Activated naive CD8-positive, alpha-beta T cell (primary cell): Measurements from ENCODE around the gene DCP1B.

Experiments
- H3K27ac Mint-ChIP-seq: one replicate; pipeline ENCODE4 v1.8.0; 2021; ENCODE audit warnings: mixed read lengths
- H3K27me3 Mint-ChIP-seq: one replicate; pipeline ENCODE4 v1.8.0; 2021; ENCODE audit warnings: mixed read lengths
- H3K36me3 Mint-ChIP-seq: one replicate; pipeline ENCODE4 v1.8.0; 2021; ENCODE audit warnings: mixed read lengths
- H3K4me1 Mint-ChIP-seq: one replicate; pipeline ENCODE4 v1.8.0; 2021; ENCODE audit warnings: low read depth, mixed read lengths
- H3K4me3 Mint-ChIP-seq: one replicate; pipeline ENCODE4 v1.8.0; 2021; ENCODE audit warnings: mild to moderate bottlenecking, mixed read lengths
- H3K9me3 Mint-ChIP-seq: one replicate; pipeline ENCODE4 v1.8.0; 2021; ENCODE audit warnings: low read depth, mixed read lengths

Gene DCP1B

DNA sequence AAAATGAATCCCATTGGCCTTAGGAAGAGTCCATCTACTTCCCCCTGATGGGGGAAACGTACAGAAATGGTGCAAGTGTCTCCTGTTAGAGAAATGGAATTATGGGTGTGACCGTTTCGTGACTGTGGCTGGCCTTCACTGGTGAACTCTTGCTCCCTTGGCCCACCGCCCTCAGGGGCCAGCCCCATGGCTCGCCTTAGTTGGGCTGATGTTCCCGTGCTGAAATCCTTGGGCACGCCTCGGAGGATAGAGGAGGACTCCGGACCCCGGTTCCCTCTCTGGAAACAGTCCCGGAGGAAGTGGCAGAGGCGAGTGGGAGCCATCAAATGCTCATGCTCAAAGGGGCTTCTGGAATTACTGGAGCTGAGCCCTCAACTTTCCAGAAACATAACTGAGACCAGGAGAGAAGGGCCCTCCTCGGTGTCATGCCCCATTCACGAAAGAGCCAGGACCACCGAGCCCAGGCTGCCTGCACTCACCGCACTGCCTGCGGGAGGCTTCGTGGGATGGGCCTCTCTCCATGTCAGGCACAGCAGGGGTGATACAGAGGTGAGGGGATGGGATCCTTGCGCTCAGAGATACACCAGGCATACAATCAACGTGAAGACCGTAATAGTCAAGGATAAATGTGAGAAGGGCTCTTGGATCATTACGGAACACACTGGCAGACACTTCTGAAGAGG, 75.7 kb downstream of the DCP1B start:
- H3K4me3 Mint-ChIP-seq: no peak overlapping the region
- H3K9me3 Mint-ChIP-seq: no peaks in the 10 kb centered on the region
- no peaks in the 10 kb centered on the region for H3K27me3 Mint-ChIP-seq
- H3K27ac Mint-ChIP-seq: no peak overlapping the region
- peaks cover 22% of the 10 kb centered on the region for H3K4me1 Mint-ChIP-seq
- no peaks in the 10 kb centered on the region for H3K36me3 Mint-ChIP-seq

DNA sequence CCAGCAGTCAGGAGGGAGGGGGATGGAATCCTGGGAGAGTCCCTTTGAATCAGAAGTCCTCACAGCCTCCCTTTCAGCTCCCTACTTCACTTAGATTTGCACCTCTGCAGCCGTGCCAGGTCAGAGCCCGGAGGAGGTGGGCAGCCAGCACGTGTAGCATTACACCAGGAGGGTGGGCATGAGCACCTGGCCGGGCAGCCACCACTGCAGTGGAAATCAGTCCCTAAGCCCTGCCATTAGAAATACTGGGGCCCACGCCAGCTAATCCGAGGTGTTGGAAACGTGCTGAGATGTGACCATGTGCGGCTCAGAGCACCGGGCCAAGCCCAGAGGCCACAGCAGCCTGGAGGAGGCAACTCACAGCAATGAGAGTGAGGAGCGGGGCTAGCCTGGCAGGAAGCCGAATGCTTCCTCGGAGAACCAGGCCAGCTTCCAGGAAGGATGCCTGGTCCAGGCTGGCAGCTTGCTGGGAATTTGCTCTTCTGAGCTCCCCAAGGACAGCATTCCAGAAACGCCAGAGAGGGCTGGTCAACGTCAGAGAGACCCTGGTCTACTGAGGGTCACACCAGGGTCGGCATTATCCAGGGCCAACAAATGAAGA, 76.4 kb downstream of the DCP1B start:
- Mint-ChIP-seq H3K27ac (no peak overlapping the region), H3K36me3 (no peaks in the 10 kb centered on the region), H3K27me3 (peaks cover 2% of the 10 kb centered on the region), H3K4me3 (no peak overlapping the region), H3K9me3 (no peaks in the 10 kb centered on the region), H3K4me1 (peaks cover 25% of the 10 kb centered on the region)

- Mint-ChIP-seq H3K27me3 (peaks cover 2% of the 10 kb centered on the region), H3K36me3 (no peaks in the 10 kb centered on the region), H3K9me3 (no peaks in the 10 kb centered on the region), H3K27ac (no peak overlapping the region), H3K4me3 (no peak overlapping the region), H3K4me1 (peaks cover 24% of the 10 kb centered on the region)
These were observed 77.1 kb downstream of the DCP1B start for GRCh38 chr12:1927051-1927680.

DNA sequence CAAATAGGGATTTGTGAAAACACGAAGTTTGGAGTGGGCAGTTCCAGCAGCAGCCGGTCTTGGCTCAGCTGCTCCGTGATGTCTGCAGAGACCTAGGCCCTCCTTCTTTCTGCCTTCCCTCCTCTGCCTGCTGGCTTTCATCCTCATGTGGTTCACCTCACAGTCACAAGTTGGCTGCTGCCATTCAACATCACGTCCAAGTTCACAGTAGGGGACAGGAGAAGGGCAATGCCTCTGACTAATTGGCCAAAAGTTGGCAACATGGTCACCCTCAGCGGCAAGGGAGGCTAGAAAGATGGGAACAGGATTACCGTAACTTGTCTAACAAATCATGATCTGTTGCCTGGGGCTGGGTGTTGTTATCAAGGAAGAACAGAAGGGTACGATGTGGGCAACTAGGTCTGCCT, 78.0 kb downstream of the DCP1B start:
- peaks cover 2% of the 10 kb centered on the region for H3K27me3 Mint-ChIP-seq
- H3K27ac Mint-ChIP-seq: no peak overlapping the region
- no peaks in the 10 kb centered on the region for H3K36me3 Mint-ChIP-seq
- H3K4me1 Mint-ChIP-seq: peaks cover 21% of the 10 kb centered on the region
- H3K4me3 Mint-ChIP-seq: no peak overlapping the region
- no peaks in the 10 kb centered on the region for H3K9me3 Mint-ChIP-seq

DNA sequence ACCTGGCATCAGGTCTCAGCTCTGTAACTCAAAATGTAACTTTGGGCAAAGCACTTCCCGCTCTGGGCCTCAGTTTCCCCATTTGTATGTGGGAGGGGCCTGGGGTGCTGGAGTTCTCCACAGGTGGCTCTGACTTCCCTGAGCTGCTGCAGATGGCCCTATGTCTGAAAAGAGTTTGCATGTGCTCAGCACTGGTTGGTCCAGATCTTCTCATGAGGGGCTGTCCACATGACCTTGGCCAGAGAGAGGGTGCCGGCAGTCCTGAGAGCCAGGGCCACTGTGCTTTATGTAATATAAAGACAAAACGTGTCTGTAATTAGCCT, 78.6 kb downstream of the DCP1B start:
- Mint-ChIP-seq H3K36me3 (no peaks in the 10 kb centered on the region), H3K4me3 (no peak overlapping the region), H3K9me3 (no peaks in the 10 kb centered on the region), H3K27me3 (peaks cover 2% of the 10 kb centered on the region), H3K4me1 (peaks cover 21% of the 10 kb centered on the region), H3K27ac (no peak overlapping the region)

DNA sequence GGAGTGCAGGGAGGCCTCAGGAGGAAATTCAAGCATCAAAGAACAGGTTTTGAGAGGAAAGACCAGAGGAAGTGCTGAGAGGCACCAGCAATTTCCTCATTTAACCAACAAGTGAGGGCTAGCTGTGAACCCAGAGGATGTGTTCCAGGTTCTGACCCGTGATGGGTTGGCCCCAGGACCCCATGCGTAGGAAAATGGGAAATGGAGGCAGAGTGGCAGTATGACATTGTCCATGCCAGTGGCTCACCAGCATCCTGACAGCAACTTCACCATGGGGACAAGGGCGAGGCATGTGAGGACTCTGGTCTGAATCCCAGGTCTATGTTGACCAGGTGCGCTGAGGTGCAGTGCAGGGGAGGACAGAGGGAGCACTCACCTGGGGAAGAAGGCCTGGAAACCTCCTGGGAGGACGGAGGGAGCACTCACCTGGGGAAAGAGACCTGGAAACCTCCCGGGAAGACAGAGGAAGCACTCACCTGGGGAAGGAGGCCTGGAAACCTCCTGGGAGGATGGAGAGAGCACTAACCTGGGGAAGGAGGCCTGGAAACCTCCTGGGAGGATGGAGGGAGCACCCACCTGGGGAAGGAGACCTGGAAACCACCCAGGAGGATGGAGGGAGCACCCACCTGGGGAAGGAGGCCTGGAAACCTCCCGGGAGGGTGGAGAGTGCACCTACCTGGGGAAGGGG, 79.1 kb downstream of the DCP1B start:
- Mint-ChIP-seq H3K36me3 (no peaks in the 10 kb centered on the region), H3K4me1 (peaks cover 20% of the 10 kb centered on the region), H3K27me3 (peaks cover 2% of the 10 kb centered on the region), H3K4me3 (no peak overlapping the region), H3K9me3 (no peaks in the 10 kb centered on the region), H3K27ac (no peak overlapping the region)

DNA sequence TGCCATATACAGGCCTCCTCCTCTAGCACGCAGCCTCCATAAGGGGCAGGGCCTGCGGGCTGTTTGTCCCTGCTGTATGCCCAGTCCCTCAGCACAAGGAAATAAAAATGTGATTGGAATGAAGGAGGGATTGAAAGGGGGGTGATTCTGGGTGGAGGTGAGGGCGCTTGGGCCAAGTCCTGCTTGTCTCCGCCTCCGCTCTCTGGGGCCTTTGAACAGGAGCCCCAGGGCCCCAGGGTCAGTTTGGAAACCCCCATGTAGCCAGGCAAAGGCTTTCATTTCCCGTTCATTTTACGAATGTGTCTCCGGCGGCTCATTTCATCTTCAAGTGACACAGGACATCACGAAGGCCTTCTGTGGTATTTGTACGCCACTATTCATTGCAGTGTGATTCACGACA, 81.3 kb downstream of the DCP1B start:
- Mint-ChIP-seq H3K4me1 (peaks cover 11% of the 10 kb centered on the region), H3K27ac (no peak overlapping the region), H3K9me3 (no peaks in the 10 kb centered on the region), H3K27me3 (peaks cover 3% of the 10 kb centered on the region), H3K36me3 (no peaks in the 10 kb centered on the region), H3K4me3 (no peak overlapping the region)

DNA sequence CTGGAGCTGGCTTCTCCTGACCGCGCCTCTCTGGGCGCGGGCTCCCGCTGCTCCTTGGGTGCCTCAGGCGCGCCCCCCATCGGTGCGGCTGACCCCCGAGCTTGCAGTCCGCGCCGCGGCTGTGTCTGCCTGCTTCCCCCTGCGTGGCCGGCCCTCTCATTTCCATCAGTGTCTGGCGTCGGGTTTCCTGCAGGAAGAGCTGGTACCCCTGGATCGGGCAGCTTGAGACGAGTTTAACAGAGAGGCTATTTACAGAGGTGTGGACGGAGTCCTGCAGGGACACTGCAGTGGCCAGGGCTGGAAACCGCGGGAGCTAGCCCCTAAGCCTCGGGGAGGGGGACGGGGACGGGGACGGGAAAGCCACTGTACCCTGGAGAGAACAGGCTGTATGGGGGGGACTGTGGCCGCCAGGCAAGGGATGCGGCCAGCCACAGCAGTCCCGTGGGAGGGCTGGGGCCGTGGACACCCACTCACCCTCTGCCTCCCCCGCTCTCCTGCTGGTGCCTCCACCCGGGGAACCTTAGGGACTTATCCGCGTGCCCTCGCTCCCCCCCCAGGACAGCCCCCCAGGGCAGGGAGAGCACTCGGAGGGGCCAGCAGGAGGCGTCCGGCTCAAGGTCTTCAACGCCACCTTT, 82.1 kb downstream of the DCP1B start:
- H3K4me3 Mint-ChIP-seq: no peak overlapping the region
- peaks cover 11% of the 10 kb centered on the region for H3K4me1 Mint-ChIP-seq
- H3K9me3 Mint-ChIP-seq: no peaks in the 10 kb centered on the region
- H3K27me3 Mint-ChIP-seq: peaks cover 3% of the 10 kb centered on the region
- no peak overlapping the region for H3K27ac Mint-ChIP-seq
- H3K36me3 Mint-ChIP-seq: no peaks in the 10 kb centered on the region

DNA sequence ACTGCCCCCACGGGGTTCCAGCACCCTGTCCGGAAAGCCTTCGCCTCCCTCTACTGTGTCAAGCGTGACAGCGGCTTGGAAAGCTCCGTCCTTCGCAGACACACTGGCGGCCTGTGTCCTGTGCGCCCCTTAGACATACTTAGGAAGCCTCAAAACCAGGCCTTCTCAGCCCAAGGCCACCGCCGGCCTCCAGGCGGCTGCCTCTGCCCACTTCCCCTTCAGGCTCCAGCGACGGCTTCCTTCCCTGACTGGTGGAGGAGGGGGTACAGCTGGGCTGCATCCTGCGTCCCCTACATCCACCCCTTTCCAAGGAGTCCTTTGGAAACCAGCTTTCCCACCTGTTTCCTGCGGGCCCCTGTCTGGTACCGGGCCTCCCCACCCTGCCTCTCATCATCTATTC, 83.3 kb downstream of the DCP1B start:
- Mint-ChIP-seq H3K4me1 (peaks cover 19% of the 10 kb centered on the region), H3K27ac (no peak overlapping the region)

DNA sequence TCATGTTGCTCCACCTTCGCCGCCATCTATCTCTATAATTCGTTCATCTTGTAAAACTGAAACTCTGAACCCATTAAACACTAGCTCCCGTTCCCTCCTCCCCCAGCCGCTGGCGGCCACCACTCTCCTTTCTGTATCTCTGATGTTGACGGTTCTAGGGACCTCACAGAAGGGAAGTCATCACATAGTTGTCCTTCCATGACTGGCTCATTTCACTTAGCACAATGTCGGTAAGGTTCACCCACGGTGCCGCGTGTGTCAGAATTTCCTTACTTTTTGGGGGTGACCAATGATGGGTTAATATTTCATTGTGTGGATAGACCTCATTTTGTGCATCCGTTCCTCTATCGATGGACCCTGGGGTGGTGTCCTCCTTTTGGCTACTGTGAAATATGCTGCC, 83.8 kb downstream of the DCP1B start:
- peaks cover 23% of the 10 kb centered on the region for H3K4me1 Mint-ChIP-seq
- H3K27me3 Mint-ChIP-seq: peaks cover 3% of the 10 kb centered on the region
- no peaks in the 10 kb centered on the region for H3K9me3 Mint-ChIP-seq
- no peaks in the 10 kb centered on the region for H3K36me3 Mint-ChIP-seq
- H3K27ac Mint-ChIP-seq: no peak overlapping the region
- H3K4me3 Mint-ChIP-seq: no peak overlapping the region

More for the DNA sequence above, 83.3 kb downstream of the DCP1B start:
- Mint-ChIP-seq H3K9me3 (no peaks in the 10 kb centered on the region), H3K4me3 (no peak overlapping the region), H3K36me3 (no peaks in the 10 kb centered on the region), H3K27me3 (peaks cover 3% of the 10 kb centered on the region)

DNA sequence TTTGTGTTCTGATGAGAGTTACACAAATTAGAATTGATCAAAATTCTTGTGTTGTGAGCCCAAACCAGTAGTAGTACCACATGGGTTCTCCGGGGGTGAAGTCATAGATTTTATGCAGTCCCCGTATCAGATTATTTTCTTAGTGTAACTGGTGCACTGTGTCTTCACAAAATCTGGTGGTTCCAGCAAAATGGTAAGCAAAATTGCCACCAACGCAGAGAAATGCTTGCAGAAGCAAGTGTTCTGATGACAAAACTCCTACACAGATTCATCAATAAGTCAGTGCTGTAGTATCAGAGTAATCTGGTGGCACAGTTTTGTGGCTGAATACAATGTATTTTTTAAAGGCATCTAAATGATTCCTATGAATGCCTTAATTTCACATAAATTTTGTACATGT, 84.5 kb downstream of the DCP1B start:
- H3K4me1 Mint-ChIP-seq: peaks cover 26% of the 10 kb centered on the region
- H3K36me3 Mint-ChIP-seq: no peaks in the 10 kb centered on the region
- no peaks in the 10 kb centered on the region for H3K9me3 Mint-ChIP-seq
- no peak overlapping the region for H3K27ac Mint-ChIP-seq
- peaks cover 3% of the 10 kb centered on the region for H3K27me3 Mint-ChIP-seq
- no peak overlapping the region for H3K4me3 Mint-ChIP-seq

- H3K4me3 Mint-ChIP-seq: no peak overlapping the region
- H3K27me3 Mint-ChIP-seq: peaks cover 3% of the 10 kb centered on the region
- H3K4me1 Mint-ChIP-seq: peaks cover 22% of the 10 kb centered on the region
- no peak overlapping the region for H3K27ac Mint-ChIP-seq
- H3K9me3 Mint-ChIP-seq: no peaks in the 10 kb centered on the region
- no peaks in the 10 kb centered on the region for H3K36me3 Mint-ChIP-seq
These were observed 85.0 kb downstream of the DCP1B start for GRCh38 chr12:1919284-1919683.

GRCh38 chr12:1918884-1919236, 85.4 kb downstream of the DCP1B start:
- peaks cover 3% of the 10 kb centered on the region for H3K27me3 Mint-ChIP-seq
- H3K4me3 Mint-ChIP-seq: no peak overlapping the region
- no peak overlapping the region for H3K27ac Mint-ChIP-seq
- H3K36me3 Mint-ChIP-seq: no peaks in the 10 kb centered on the region
- H3K4me1 Mint-ChIP-seq: peaks cover 22% of the 10 kb centered on the region
- no peaks in the 10 kb centered on the region for H3K9me3 Mint-ChIP-seq

DNA sequence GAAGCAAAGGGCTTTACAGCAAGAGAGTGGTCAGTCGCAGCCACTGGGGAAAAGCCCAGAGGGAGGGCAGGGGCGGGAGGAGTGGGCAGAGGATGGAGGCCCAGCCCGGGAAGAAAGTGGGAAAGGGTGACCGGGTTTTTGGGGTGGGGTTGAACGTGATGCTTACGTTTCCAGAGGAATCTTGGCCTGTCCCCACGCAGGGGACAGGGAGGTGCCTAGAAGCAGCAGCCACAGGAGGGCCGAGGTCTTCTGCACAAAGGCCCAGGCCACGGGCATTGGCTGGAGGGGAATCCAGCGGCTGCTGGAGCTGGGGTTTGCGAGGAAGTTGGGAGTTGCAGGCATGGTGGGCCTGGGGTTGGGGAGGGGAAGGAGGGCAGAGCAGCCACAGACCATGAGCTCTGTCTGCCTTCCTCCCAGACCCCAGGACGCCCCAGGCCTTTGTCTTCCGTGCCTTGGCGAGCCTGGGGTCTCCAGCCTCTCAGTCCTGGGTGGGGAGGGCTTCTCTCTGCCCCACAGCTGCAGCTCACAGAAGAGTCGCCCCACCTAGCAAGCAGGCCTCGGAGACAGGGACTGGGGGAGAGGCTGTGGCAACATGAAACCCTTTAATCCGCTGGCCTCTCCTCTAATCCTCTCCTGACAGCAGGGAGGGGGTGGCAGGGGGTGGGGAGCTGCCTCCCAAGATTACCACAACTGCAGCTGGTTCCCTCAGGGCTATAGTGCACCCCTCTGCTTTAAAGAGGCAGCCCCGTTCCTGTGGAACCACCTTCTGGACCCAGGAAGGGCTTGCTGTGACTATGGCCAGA, 86.0 kb downstream of the DCP1B start, which contains the start of gene CACNA2D4:
CACNA2D4 (minus strand) TSS at position 572 of the 803 bp plus-strand sequence; CDS start at position 393, 179 bp downstream.
- Mint-ChIP-seq H3K4me3 (no peak within 1 kb of the TSS), H3K36me3 (no peaks in the 10 kb centered on the region), H3K27me3 (peaks cover 1% of the 10 kb centered on the region), H3K9me3 (no peaks in the 10 kb centered on the region), H3K27ac (no peak within 1 kb of the TSS), H3K4me1 (peaks cover 16% of the 10 kb centered on the region)
